Endothelial cell of umbilical vein (primary cell): ENCODE measurements around the gene TTLL5.

Source experiments
- EZH2 ChIP-seq: IDR thresholded peaks from 2 replicates; pipeline ENCODE4 v1.6.1; 2012; ENCODE audit warnings: borderline replicate concordance, low read depth, mild to moderate bottlenecking, moderate library complexity, low read length, inconsistent platforms; ENCODE audit not compliant: severe bottlenecking
- JUN ChIP-seq: IDR thresholded peaks from 2 replicates; pipeline ENCODE4 v1.6.1; 2011; ENCODE audit warnings: borderline replicate concordance, low read depth; ENCODE audit not compliant: insufficient read length, insufficient read depth
- POLR2AphosphoS5 ChIP-seq: IDR thresholded peaks from 2 replicates; pipeline ENCODE4 v1.6.1; 2012; ENCODE audit warnings: low read depth, mild to moderate bottlenecking, control low read depth, low read length, moderate library complexity; ENCODE audit not compliant: insufficient read depth

DNA sequence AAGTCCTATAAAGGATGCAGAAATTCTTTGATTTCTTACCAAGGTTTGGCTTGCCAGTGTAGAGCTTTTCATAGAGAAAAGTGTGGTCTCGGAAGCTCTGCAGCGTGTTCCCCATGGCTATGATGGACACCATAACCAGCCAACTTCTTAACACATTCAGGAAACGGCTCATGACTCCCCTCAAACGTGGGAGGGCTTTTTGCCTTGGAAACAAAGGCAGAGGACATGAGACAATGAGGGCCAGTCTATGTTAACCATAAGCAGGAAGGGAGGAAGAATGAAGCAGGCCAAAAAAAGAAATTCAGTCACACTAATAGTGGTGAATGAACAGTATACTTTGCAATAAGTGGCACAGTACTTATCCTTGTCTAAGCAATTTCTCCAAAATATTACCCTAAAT is 3.7 kb upstream of the TTLL5 start:
- no peak for TF ChIP-seq JUN
- TF ChIP-seq POLR2AphosphoS5 = no peak
- no peak for TF ChIP-seq EZH2
